Hepatocyte (in vitro differentiated cells): ENCODE data around the gene SORCS2.

ENCODE experiments used
- EZH2phosphoT487 ChIP-seq: fragments of 200-600 bp; sonication (generic); IDR thresholded peaks from one replicate; pipeline ENCODE4 v1.6.1; 2018; ENCODE audit warnings: antibody characterized with exemption, mild to moderate bottlenecking, low read depth, moderate library complexity; ENCODE audit not compliant: unreplicated experiment, severe bottlenecking
- TF ChIP-seq, protein P1 (sequence below): fragments of 200-600 bp; sonication (generic); IDR thresholded peaks from 2 replicates; pipeline ENCODE4 v1.5.1; 2016; ENCODE audit warnings: antibody characterized with exemption, mild to moderate bottlenecking; ENCODE audit not compliant: poor library complexity

DNA sequence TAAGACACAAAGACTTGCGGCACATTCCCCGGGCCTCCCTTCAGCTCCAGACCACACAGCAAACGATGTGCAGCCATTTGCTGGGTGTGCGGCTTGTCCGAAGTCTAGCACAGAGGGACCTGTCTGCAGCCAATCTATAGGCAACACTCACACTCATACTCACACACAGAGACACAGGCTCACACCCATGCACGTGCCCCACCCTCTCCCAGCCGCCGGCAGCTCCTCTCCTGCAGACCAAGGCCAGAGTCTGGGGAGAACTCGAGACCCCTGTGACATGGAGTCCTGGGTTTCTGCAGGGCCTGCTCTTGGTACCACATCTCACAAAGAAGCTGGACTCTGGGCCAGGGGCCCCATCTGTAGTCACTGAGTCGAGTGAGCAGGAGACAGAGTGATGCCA is 487.8 kb downstream of the SORCS2 start:
- TF ChIP-seq EZH2phosphoT487, result no peak
- TF ChIP-seq, protein P1, sequence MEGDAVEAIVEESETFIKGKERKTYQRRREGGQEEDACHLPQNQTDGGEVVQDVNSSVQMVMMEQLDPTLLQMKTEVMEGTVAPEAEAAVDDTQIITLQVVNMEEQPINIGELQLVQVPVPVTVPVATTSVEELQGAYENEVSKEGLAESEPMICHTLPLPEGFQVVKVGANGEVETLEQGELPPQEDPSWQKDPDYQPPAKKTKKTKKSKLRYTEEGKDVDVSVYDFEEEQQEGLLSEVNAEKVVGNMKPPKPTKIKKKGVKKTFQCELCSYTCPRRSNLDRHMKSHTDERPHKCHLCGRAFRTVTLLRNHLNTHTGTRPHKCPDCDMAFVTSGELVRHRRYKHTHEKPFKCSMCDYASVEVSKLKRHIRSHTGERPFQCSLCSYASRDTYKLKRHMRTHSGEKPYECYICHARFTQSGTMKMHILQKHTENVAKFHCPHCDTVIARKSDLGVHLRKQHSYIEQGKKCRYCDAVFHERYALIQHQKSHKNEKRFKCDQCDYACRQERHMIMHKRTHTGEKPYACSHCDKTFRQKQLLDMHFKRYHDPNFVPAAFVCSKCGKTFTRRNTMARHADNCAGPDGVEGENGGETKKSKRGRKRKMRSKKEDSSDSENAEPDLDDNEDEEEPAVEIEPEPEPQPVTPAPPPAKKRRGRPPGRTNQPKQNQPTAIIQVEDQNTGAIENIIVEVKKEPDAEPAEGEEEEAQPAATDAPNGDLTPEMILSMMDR, result no peak
